Transverse colon (tissue), 3 donors: Measurements from ENCODE around the gene DNAJA3.

Experiments used
- EP300 ChIP-seq: sonication (generic); formaldehyde crosslinking; IDR thresholded peaks from one replicate; pipeline ENCODE4 v1.6.1; 2017; ENCODE audit warnings: antibody characterized with exemption, low read depth
- POLR2A ChIP-seq: fragments of 450-650 bp; IDR thresholded peaks from one replicate; pipeline ENCODE4 v1.6.1; 2016; ENCODE audit warnings: antibody characterized with exemption, mild to moderate bottlenecking, moderate library complexity
- TF ChIP-seq, protein P1 (sequence below), 5 experiments: fragments of 200-600 bp in 3 of 5; fragments of 450-650 bp in 2 of 5; sonication (generic) in 3 of 5; IDR thresholded peaks; 1 replicate in 2 of 5; 2 replicates in 3 of 5; pipeline ENCODE4 v1.5.1; 2016 to 2017; ENCODE audit warnings: antibody characterized with exemption in 5 of 5, inconsistent platforms in 3 of 5, mild to moderate bottlenecking in 2 of 5, moderate library complexity in 1 of 5

DNA sequence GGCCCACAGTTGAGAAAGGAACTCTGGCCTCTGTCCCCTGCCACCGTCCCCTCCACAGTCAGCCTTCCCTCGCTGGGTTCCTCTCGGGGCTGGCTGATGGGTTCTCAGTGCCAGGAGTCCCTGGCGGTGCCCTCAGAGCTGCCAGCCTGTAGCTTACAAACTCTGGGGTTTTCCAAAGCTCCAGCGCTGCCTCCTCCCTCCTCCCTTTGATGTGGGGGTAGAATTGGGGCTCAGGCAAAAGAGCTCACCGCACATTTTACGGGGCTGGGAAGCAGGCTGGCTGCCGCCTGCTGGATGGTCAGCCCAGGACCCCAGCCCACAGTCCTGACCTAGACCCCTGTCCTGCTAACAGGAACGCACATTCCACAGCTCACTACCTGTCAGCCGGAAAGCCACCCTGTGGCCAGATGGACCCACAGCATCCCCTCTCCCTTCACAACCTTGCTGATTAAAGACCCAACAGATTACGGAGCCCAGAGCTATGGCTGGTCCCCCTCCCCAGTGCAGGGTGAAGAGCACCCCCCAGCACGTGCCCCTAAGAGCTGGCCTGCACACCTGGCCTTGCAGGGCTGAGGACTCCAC, 48.0 kb upstream of the DNAJA3 start:
- TF ChIP-seq EP300 (no peak), POLR2A (no peak)
- TF ChIP-seq, protein P1, sequence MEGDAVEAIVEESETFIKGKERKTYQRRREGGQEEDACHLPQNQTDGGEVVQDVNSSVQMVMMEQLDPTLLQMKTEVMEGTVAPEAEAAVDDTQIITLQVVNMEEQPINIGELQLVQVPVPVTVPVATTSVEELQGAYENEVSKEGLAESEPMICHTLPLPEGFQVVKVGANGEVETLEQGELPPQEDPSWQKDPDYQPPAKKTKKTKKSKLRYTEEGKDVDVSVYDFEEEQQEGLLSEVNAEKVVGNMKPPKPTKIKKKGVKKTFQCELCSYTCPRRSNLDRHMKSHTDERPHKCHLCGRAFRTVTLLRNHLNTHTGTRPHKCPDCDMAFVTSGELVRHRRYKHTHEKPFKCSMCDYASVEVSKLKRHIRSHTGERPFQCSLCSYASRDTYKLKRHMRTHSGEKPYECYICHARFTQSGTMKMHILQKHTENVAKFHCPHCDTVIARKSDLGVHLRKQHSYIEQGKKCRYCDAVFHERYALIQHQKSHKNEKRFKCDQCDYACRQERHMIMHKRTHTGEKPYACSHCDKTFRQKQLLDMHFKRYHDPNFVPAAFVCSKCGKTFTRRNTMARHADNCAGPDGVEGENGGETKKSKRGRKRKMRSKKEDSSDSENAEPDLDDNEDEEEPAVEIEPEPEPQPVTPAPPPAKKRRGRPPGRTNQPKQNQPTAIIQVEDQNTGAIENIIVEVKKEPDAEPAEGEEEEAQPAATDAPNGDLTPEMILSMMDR (IDR thresholded peaks at IDR 0.05), result no peak
